ENCODE data around the gene UCK1.

Gene UCK1

DNA sequence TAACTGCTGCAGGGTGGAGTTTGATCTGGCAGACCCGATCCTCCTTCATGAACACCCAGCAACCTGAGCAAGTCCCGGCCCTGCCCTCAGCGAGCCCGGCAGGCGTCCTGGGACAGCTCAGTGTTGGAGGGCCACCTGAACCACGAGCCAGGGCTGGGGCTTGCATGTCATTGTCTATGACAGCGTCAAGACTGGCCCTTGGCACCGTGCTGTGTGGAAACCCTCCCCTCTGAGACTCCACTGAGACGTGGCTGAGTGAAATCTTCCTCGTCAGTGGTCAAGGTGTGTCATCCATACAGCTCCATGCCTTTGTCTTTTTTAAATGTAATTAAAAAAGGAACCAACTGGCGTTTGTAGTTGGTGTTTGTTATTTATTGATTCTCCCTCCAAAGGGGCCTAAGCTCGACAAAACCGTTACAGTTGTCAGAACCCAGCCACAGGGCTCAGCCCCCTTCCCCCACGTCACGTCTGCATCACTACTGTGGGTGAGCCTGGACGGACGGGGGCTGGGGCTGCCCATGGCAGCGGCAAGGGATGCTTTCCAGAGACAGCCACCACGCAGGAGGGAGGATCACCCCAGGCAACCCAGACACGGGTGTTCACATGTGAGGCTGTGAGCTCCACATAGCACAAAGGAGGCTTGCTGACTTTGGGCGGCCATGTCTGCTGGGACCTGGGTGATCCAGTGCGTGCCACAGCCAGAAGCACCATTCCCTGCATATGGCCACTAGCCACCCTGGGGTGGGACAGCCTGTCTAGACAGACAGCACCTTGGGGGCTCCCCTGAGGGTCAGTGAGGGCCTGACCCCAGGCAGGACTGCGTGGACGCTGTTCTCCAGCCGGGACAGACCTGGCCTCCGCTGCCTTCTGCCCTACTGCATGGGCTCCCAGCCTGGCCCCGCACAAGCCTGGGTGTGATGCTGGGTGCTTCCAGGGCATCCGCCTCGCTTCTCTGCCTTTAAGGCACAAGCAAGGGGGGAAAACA lies 7.3 kb downstream of the UCK1 start:
- ChIA-PET POLR2A (interaction anchor here (0.7 to 0.8 kb wide), 2 partner anchors 12 to 84 kb away, joined by 3 read pairs; no protein-coding TSS in a partner anchor), CTCF (no interaction called here)
- peak; percentile 17 for DNase-seq (ENCODE audit: extremely low spot score)
- TF ChIP-seq, protein P1, sequence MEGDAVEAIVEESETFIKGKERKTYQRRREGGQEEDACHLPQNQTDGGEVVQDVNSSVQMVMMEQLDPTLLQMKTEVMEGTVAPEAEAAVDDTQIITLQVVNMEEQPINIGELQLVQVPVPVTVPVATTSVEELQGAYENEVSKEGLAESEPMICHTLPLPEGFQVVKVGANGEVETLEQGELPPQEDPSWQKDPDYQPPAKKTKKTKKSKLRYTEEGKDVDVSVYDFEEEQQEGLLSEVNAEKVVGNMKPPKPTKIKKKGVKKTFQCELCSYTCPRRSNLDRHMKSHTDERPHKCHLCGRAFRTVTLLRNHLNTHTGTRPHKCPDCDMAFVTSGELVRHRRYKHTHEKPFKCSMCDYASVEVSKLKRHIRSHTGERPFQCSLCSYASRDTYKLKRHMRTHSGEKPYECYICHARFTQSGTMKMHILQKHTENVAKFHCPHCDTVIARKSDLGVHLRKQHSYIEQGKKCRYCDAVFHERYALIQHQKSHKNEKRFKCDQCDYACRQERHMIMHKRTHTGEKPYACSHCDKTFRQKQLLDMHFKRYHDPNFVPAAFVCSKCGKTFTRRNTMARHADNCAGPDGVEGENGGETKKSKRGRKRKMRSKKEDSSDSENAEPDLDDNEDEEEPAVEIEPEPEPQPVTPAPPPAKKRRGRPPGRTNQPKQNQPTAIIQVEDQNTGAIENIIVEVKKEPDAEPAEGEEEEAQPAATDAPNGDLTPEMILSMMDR (IDR thresholded peaks at IDR 0.05; ENCODE audit: control extremely low read depth, extremely low read depth, low read depth, missing control alignments), result no peak

DNA sequence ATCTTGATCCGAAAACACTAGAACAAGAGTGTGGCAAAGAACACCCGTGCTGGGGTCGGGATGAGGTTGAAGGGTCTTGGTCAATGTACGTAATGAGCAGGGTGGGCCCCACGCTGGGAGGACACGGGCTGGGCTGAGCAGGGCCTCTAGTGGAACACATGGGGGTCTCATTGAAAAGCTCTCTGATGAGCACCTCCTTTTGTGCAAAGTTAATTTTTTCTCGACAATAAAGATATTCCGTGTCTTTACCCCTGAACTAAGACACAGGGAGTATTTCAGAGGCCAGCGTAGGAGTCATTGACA lies 8.0 kb downstream of the UCK1 start:
- ChIA-PET POLR2A (interaction anchor here (0.7 to 0.8 kb wide), 2 partner anchors 11 to 85 kb away, joined by 3 read pairs; no protein-coding TSS in a partner anchor), CTCF (no interaction called here)
- TF ChIP-seq, protein P1 (IDR thresholded peaks at IDR 0.05; ENCODE audit: control extremely low read depth, extremely low read depth, low read depth, missing control alignments), result no peak
- DNase-seq (ENCODE audit: extremely low spot score), result no peak

DNA sequence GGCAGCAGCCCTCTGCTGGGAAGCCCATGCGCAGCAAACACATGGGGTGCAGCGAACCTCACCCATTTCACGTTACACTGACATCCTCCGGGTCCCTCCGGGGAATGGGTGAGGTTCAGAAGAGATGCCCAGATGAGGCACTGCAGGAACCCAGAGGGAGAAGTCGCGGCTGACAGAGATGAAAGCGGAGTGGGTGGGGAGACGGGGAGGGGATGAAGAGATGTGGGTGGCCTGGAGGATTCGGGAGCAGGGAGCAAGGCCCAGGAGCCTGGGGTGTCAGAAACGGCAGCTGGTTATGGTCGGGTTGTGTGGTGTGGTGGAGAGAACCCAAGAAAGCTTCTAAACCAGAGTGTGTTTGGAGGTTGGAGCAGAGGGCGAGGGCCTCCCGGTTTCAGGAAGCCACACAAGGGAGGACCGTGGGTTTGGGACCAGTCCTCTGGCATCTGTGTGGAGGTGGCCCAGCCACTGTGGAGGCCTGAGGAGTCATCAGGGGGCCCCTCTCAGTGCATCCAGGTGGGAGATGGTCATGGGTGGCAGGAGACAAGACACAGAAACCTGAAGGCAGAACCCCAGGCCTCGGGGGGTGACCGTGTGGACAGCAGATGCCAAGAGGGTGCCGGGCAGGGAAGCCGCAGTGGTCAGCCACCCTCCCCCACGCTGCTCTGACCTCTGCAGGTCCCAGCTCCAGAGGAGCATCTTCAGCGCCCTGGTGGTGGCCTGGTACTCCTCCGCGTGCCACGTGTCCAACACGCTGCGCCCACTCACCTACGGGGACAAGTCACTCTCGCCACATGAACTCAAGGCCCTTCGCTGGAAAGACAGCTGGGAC lies 8.6 kb downstream of the UCK1 start:
- ChIA-PET CTCF (no interaction called here), POLR2A (interaction anchor here (0.8 kb wide), 1 partner anchor 11 kb away, joined by 3 read pairs; no protein-coding TSS in a partner anchor)
- TF ChIP-seq, protein P1 (IDR thresholded peaks at IDR 0.05; ENCODE audit: control extremely low read depth, extremely low read depth, low read depth, missing control alignments), result no peak
- no peak for DNase-seq (ENCODE audit: extremely low spot score)

DNA sequence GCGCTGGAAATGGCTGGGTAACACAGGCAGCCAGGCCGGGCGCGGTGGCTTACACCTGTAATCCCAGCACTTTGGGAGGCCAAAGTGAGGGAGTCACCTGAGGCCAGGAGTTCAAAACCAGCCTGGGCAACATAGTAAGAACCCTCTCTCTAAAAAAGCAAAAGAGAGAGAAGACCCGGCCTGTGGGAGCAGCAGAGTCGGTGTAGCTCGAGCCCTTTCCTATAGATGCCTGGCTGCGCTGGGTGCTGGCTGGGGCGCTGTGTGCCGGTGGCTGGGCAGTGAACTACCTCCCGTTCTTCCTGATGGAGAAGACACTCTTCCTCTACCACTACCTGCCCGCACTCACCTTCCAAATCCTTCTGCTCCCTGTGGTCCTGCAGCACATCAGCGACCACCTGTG lies 9.2 kb downstream of the UCK1 start:
- no peak for DNase-seq (ENCODE audit: extremely low spot score)
- ChIA-PET POLR2A (no interaction called here), CTCF (no interaction called here)
- TF ChIP-seq, protein P1 (IDR thresholded peaks at IDR 0.05; ENCODE audit: control extremely low read depth, extremely low read depth, low read depth, missing control alignments), result no peak

DNA sequence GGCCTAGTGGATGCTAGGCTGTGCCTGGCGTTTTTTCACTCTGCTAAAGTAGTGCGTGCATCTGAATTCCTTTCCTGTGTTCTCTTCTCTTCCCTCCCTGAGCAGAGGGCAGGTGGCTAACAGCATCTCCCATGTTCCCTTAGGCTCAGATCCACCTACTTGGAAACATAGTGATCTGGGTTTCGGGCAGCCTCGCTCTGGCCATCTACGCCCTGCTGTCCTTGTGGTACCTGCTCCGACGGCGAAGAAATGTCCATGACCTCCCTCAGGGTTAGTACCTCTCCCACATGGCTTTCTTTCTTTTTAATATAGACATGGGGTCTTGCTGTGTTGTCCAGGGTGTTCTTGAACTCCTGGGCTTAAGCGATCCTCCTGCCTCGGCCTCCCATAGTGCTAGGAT lies 9.9 kb downstream of the UCK1 start:
- CTCF ChIA-PET, result no interaction called here
- POLR2A ChIA-PET, result no interaction called here
- TF ChIP-seq, protein P1 (IDR thresholded peaks at IDR 0.05; ENCODE audit: control extremely low read depth, extremely low read depth, low read depth, missing control alignments), result no peak
- no peak for DNase-seq (ENCODE audit: extremely low spot score)

DNA sequence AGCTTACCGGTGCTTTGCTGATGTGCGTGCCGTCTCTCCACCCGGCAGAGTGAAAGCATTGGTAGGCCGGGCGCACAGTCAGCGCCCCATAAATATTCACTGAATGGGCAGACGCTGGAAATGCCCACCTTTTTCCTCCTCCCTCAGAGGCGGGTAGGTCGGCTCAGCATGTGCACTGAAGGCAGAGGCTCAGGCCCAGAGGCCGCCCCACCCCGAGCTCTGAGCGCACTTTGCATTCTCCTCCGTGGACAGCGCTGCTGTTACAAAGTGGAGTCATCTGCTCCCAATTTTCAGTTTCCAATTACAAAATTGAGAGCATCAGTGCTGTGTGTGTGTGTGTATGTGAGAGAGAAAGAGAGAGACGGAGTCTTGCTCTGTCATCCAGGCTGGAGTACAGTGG lies 10.6 kb downstream of the UCK1 start:
- CTCF ChIA-PET, result interaction anchor here (1.7 kb wide), 1 partner anchor 10 kb away, joined by 3 read pairs; no protein-coding TSS in a partner anchor
- POLR2A ChIA-PET, result no interaction called here
- TF ChIP-seq, protein P1 (IDR thresholded peaks at IDR 0.05; ENCODE audit: control extremely low read depth, extremely low read depth, low read depth, missing control alignments), result no peak
- no peak for DNase-seq (ENCODE audit: extremely low spot score)
